Sigmoid colon (tissue), 7 donors: Measurements from ENCODE around the gene ENDOU. TPM values are rescaled to one million over a fixed set of nuclear protein-coding genes. Genes with fewer than 3 reads are reported as not detected.

ENCODE experiments used
- DNase-seq: peaks from one replicate; pipeline ENCODE4 v3.0.0-alpha.2; 2019
- H3K27ac ChIP-seq, 4 donors: fragments of 200-600 bp; sonication (generic); one replicate each; pipeline ENCODE4 v1.5.1; 2016 to 2019; ENCODE audit warnings: mild to moderate bottlenecking in 1 of 4
- H3K27me3 ChIP-seq, 3 donors: fragments of 200-600 bp; sonication (generic); one replicate each; pipeline ENCODE4 v1.5.1; 2019; ENCODE audit warnings: mild to moderate bottlenecking in 1 of 3
- H3K36me3 ChIP-seq, 4 donors: fragments of 200-600 bp; sonication (generic); one replicate each; pipeline ENCODE4 v1.5.1; 2016 to 2019
- H3K4me1 ChIP-seq, 4 donors: fragments of 200-600 bp; sonication (generic); one replicate each; pipeline ENCODE4 v1.5.1; 2017 to 2019
- H3K4me3 ChIP-seq, 4 donors: fragments of 200-600 bp; sonication (generic); one replicate each; pipeline ENCODE4 v1.5.1; 2017 to 2019; ENCODE audit warnings: mild to moderate bottlenecking in 2 of 4, moderate library complexity in 1 of 4
- H3K9me3 ChIP-seq, 4 donors: fragments of 200-600 bp in 3 of 4; sonication (generic) in 3 of 4; one replicate each; pipeline versions ENCODE4 v1.5.1 to v1.6.1; 2013 to 2019
- EP300 ChIP-seq, 4 donors: sonication (generic); formaldehyde crosslinking; IDR thresholded peaks; one replicate each; pipeline ENCODE4 v1.6.1; 2017; ENCODE audit warnings: antibody characterized with exemption in 4 of 4
- POLR2A ChIP-seq, 2 donors: fragments of 450-650 bp; IDR thresholded peaks; one replicate each; pipeline ENCODE4 v1.6.1; 2016; ENCODE audit warnings: antibody characterized with exemption in 2 of 2, mild to moderate bottlenecking in 2 of 2, moderate library complexity in 2 of 2
- POLR2AphosphoS5 ChIP-seq, 4 donors: sonication (generic); formaldehyde crosslinking; IDR thresholded peaks; one replicate each; pipeline ENCODE4 v1.6.1; 2017; ENCODE audit warnings: antibody characterized with exemption in 4 of 4
- WGBS, 2 donors: extraction: QIAGEN DNeasy Blood & Tissue Kit; methylation state at CpG; one replicate each; pipeline ENCODE4 v1.1.7; 2013; 5-methylcytosine and 5-hydroxymethylcytosine counted together
- intact Hi-C: fragments of 100-400 bp; cut with DNase I; formaldehyde crosslinking; loops from one replicate; pipeline ENCODE4 v1.15.1; 2023
- polyA plus RNA-seq, 3 donors: library from polyadenylated mRNA; stranded (reverse); fragments of 200-250 nt; gene quantifications; one replicate each; pipeline ENCODE4 v1.2.3, GENCODE V29; 2013
- total RNA-seq, 4 donors: library from RNA; depleted of rRNA; stranded (reverse); fragments of >200 nt; gene quantifications; one replicate each; pipeline ENCODE4 v1.1.0, GENCODE V29; 2016
- TF ChIP-seq, protein P1 (sequence below), 4 experiments: fragments of 450-650 bp in 3 of 4; fragments of 200-600 bp in 1 of 4; IDR thresholded peaks; one replicate each; pipeline ENCODE4 v1.5.1; 2016 to 2019; ENCODE audit warnings: antibody characterized with exemption in 4 of 4, mild to moderate bottlenecking in 3 of 4, moderate library complexity in 2 of 4
- donor health status: healthy with polysubstance abuse.
- donor health status: Bipolar disorder and iron deficiency.
- donor health status: healthy.

The ENDOU gene
- total and polyA plus RNA-seq, 7 donors = 0.25 to 1.6 (median 0.43) TPM; not detected in 3

DNA sequence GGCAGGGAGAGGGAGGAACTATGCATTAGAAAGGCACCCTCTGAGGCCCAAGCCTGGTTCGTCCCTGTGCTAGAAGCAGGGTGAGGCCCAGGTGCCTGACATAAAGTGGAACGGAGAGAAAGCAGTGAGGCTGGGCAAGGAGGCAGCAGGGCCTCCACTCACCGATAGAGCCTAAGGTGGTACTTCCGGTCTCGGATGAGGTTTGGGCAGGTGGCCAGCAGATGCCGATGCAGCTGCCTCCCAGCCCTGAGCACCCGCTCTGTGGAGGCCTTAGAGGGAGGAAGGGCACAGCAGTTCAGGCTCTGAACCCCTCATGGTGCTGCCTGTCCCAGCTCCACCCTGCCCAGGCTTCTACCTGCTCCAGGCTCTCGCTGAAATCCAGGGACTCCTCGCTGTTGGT lies 26.3 kb upstream of the ENDOU start:
- no peaks in the 10 kb centered on the region for H3K36me3 ChIP-seq
- peaks cover 0 to 20% (median 8%) of the 10 kb centered on the region in 4 donors for H3K4me1 ChIP-seq
- no peaks in the 10 kb centered on the region for H3K27me3 ChIP-seq
- no peaks in the 10 kb centered on the region for H3K9me3 ChIP-seq
- no peak for DNase-seq
- no peak overlapping the region for H3K4me3 ChIP-seq
- intact Hi-C loops = no loop called here
- 75 to 87% methylated on average over 9 of the region's 9 CpGs for WGBS, 2 donors
- no peak overlapping the region for H3K27ac ChIP-seq
- TF ChIP-seq, protein P1, sequence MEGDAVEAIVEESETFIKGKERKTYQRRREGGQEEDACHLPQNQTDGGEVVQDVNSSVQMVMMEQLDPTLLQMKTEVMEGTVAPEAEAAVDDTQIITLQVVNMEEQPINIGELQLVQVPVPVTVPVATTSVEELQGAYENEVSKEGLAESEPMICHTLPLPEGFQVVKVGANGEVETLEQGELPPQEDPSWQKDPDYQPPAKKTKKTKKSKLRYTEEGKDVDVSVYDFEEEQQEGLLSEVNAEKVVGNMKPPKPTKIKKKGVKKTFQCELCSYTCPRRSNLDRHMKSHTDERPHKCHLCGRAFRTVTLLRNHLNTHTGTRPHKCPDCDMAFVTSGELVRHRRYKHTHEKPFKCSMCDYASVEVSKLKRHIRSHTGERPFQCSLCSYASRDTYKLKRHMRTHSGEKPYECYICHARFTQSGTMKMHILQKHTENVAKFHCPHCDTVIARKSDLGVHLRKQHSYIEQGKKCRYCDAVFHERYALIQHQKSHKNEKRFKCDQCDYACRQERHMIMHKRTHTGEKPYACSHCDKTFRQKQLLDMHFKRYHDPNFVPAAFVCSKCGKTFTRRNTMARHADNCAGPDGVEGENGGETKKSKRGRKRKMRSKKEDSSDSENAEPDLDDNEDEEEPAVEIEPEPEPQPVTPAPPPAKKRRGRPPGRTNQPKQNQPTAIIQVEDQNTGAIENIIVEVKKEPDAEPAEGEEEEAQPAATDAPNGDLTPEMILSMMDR (IDR thresholded peaks at IDR 0.05) = no peak
- no peak for TF ChIP-seq POLR2A (IDR thresholded peaks at IDR 0.05)
- no peak for TF ChIP-seq POLR2AphosphoS5 (IDR thresholded peaks at IDR 0.05)
- TF ChIP-seq EP300 (IDR thresholded peaks at IDR 0.05) = no peak

DNA sequence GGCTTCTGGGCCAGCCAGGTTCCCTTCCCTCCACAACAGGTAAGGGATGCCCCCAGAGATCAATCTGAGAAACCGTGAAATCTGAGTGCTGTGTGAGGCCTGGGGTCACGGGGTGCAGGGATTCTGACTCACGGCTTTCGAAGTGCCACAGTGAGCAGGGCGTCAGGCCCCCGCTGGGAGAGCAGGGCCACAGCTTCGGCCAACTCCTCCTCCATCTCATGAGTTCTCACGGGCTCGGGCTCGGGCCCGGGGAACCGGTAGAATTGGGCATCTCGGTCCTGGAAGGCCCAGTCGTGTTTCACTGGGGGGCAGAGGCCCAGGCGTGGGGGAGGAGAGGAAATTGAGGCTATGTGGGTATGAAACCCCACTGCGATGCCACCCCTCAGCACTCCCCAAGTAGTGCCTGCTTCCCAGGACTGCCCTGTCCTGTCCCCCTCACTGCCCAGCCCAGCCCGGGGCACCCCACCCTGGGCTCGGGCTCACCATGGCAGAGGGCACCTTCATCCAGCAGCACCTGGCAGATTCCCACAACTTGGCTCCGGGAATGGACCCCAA lies 25.7 kb upstream of the ENDOU start:
- no peaks in the 10 kb centered on the region for H3K27me3 ChIP-seq
- no peaks in the 10 kb centered on the region for H3K36me3 ChIP-seq
- no peak for DNase-seq
- no peak for TF ChIP-seq EP300 (IDR thresholded peaks at IDR 0.05)
- no peak for TF ChIP-seq POLR2AphosphoS5 (IDR thresholded peaks at IDR 0.05)
- no peak for TF ChIP-seq POLR2A (IDR thresholded peaks at IDR 0.05)
- TF ChIP-seq, protein P1 (IDR thresholded peaks at IDR 0.05) = no peak
- WGBS, 2 donors = 91 to 92% methylated on average over 19 of the region's 19 CpGs
- H3K9me3 ChIP-seq = no peaks in the 10 kb centered on the region
- intact Hi-C loops = no loop called here
- H3K4me1 ChIP-seq = peaks cover 0 to 20% (median 8%) of the 10 kb centered on the region in 4 donors
- no peak overlapping the region for H3K4me3 ChIP-seq
- H3K27ac ChIP-seq = no peak overlapping the region

DNA sequence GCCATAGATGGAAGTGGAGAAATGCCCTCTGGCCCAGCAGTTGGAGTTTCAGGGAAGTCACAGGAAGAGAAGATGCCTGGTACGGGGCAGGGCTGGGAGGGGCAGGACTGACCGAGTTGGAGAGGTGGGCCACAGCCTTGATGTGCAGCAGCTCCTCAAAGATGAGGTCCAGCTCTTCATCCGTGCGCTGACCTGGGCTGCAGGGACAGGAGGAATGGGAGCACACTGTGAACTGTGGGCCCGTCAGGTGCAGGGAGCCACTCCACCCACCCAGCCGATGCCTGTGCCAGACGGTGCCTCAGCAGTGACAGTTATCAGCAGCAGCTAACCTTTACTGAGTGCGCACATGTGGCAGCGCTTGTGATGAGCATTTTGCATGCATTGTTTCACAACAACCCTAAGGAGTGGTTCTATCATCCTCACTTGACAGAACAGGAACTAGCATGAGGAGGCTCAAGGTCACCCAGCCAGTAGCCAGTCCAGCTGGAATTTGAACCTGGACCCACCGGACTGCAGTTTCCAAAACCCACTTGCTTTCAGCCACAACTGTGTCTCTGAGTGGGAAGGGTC lies 25.0 kb upstream of the ENDOU start:
- Histone ChIP-seq H3K4me3 (no peak overlapping the region), H3K27me3 (no peaks in the 10 kb centered on the region), H3K4me1 (peaks cover 0 to 20% (median 8%) of the 10 kb centered on the region in 4 donors), H3K27ac (no peak overlapping the region), H3K9me3 (no peaks in the 10 kb centered on the region), H3K36me3 (no peaks in the 10 kb centered on the region)
- intact Hi-C loops = no loop called here
- DNase-seq = no peak
- no peak for TF ChIP-seq EP300 (IDR thresholded peaks at IDR 0.05)
- TF ChIP-seq POLR2AphosphoS5 (IDR thresholded peaks at IDR 0.05) = no peak
- TF ChIP-seq, protein P1 (IDR thresholded peaks at IDR 0.05) = no peak
- WGBS, 2 donors = 84 to 90% methylated on average over 10 of the region's 10 CpGs

GRCh38 chr12:47748899-47749298 lies 23.6 kb upstream of the ENDOU start:
- TF ChIP-seq EP300 (IDR thresholded peaks at IDR 0.05) (no peak), POLR2A (IDR thresholded peaks at IDR 0.05) (no peak), POLR2AphosphoS5 (IDR thresholded peaks at IDR 0.05) (no peak)
- TF ChIP-seq, protein P1 (IDR thresholded peaks at IDR 0.05) = no peak
- H3K9me3 ChIP-seq = no peaks in the 10 kb centered on the region
- H3K27me3 ChIP-seq = no peaks in the 10 kb centered on the region
- 94 to 96% methylated on average over 3 of the region's 3 CpGs for WGBS, 2 donors
- no peaks in the 10 kb centered on the region for H3K36me3 ChIP-seq
- H3K27ac ChIP-seq = no peak overlapping the region
- H3K4me3 ChIP-seq = no peak overlapping the region
- DNase-seq = no peak
- intact Hi-C loops = no loop called here
- H3K4me1 ChIP-seq = peaks cover 0 to 15% (median 8%) of the 10 kb centered on the region in 4 donors

GRCh38 chr12:47748507-47748828 lies 23.2 kb upstream of the ENDOU start:
- Histone ChIP-seq H3K36me3 (no peaks in the 10 kb centered on the region), H3K4me1 (peaks cover 0 to 10% (median 6%) of the 10 kb centered on the region in 4 donors), H3K9me3 (no peaks in the 10 kb centered on the region), H3K27me3 (no peaks in the 10 kb centered on the region), H3K4me3 (no peak overlapping the region), H3K27ac (no peak overlapping the region)
- no peak for TF ChIP-seq EP300 (IDR thresholded peaks at IDR 0.05)
- TF ChIP-seq, protein P1 (IDR thresholded peaks at IDR 0.05) = no peak
- TF ChIP-seq POLR2AphosphoS5 (IDR thresholded peaks at IDR 0.05) = no peak
- no peak for TF ChIP-seq POLR2A (IDR thresholded peaks at IDR 0.05)
- intact Hi-C loops = no loop called here
- 100% methylated on average over 1 of the region's 1 CpG for WGBS, 2 donors
- DNase-seq = no peak
